Measurements from ENCODE around the gene NLRC5. TPM values are rescaled to one million over a fixed set of nuclear protein-coding genes. Genes with fewer than 3 reads are reported as not detected.

NLRC5 gene
- total RNA-seq, 5 donors from 2014 or later (not counting 1 experiment from before 2014, with no cell fraction given): 390 to 711 (median 496) TPM

DNA sequence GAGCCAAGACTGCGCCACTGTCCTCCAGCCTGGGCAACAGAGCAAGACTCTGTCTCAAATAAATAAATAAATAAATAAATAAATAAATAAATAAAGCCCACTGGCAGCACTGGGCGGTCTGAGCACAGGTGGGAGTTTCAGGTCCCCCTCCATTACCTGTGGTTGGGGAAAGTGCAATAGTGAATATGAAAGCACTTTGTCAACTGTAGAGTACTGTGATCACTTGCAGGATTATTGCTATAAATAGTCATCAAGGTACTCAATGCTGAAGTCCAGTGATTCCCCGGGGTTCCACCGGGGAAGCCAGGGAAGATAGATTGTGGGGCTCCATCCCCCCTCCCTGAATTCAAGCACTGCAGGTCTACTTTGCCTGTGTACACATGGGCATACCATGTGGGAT, 60.3 kb downstream of the NLRC5 start:
- peaks cover 16 to 19% (median 18%) of the 10 kb centered on the region in 3 donors for H3K4me1 Mint-ChIP-seq
- H3K9me3 Mint-ChIP-seq: no peaks in the 10 kb centered on the region
- H3K4me3 Mint-ChIP-seq: no peak overlapping the region
- peaks cover 4 to 34% of the 10 kb centered on the region in 2 experiments for H3K4me1 ChIP-seq (ENCODE audit: control insufficient read depth in 1 of 2, extremely low read depth in 1 of 2, insufficient read depth in 2 of 2, low read length in 2 of 2)
- whole genome bisulfite sequencing (ENCODE audit: insufficient coverage): no CpG with 5 or more reads among the region's 4 CpGs
- H3K27ac Mint-ChIP-seq: peak overlapping the region in 1 of 2 donors; percentile 52
- ChIA-PET CTCF (no interaction called here), POLR2A (no interaction called here)
- H3K36me3 Mint-ChIP-seq: peaks cover 45% of the 10 kb centered on the region
- no peak overlapping the region for H3K27ac ChIP-seq (ENCODE audit: low read length)
- H3K36me3 ChIP-seq (ENCODE audit: control insufficient read depth in 2 of 2, extremely low read depth in 1 of 2, insufficient read depth in 1 of 2, low read length in 1 of 2): peaks cover 12 to 91% of the 10 kb centered on the region in 2 donors
- no peaks in the 10 kb centered on the region for H3K9me3 ChIP-seq
- H3K4me3 ChIP-seq (ENCODE audit: control insufficient read depth in 1 of 2, extremely low read depth in 1 of 2, low read length in 1 of 2): no peak overlapping the region
- DNase-seq (no peak), ATAC-seq (replicated peaks in 1 of 4) (no peak)
- no peaks in the 10 kb centered on the region for H3K27me3 ChIP-seq (replicated peaks in 1 of 2; ENCODE audit: control insufficient read depth in 2 of 2, extremely low read depth in 1 of 2, insufficient read depth in 2 of 2, low read length in 1 of 2)
- H3K27me3 Mint-ChIP-seq: no peaks in the 10 kb centered on the region

DNA sequence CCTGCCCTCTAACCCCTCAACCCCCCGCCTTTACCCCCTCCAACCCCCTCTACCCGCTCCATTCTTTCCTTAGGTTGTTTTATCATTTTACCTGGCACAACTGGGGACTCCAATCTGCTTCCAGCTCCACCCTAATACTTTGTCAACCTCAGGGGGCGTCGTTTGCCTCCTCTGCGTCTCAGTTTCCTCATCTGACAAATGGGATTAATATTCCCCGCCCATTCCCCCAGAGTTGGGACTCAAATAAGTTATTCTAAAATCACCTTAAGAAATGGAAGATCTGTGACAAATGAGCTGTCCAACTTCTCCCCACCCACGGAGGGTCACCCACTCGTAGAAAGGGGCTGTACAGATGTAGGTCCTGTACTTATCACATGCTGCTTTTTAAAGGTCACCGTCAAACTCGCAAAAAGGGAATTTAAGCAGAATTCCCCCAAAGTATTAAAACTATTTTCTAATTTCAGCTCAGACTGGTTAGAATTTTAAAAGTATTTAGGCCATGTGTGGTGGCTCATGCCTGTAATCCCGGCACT, 62.4 kb downstream of the NLRC5 start:
- no peak overlapping the region for H3K4me3 ChIP-seq (ENCODE audit: control insufficient read depth in 1 of 2, extremely low read depth in 1 of 2, low read length in 1 of 2)
- Mint-ChIP-seq H3K36me3 (peaks cover 52% of the 10 kb centered on the region), H3K27ac (peak overlapping the region; percentile 71 to 80), H3K27me3 (no peaks in the 10 kb centered on the region), H3K9me3 (no peaks in the 10 kb centered on the region), H3K4me3 (no peak overlapping the region), H3K4me1 (peaks cover 8 to 10% (median 9%) of the 10 kb centered on the region in 3 donors)
- no peaks in the 10 kb centered on the region for H3K27me3 ChIP-seq (replicated peaks in 1 of 2; ENCODE audit: control insufficient read depth in 2 of 2, extremely low read depth in 1 of 2, insufficient read depth in 2 of 2, low read length in 1 of 2)
- ATAC-seq (replicated peaks in 1 of 4) (no peak), DNase-seq (no peak)
- H3K27ac ChIP-seq (ENCODE audit: low read length): no peak overlapping the region
- CTCF ChIA-PET: interaction anchor here (0.6 to 0.8 kb wide), 3 partner anchors 45 to 88 kb away, joined by 4 to 6 read pairs (median 5); no protein-coding TSS in a partner anchor
- H3K9me3 ChIP-seq: no peaks in the 10 kb centered on the region
- POLR2A ChIA-PET: interaction anchor here in 1 of 2 donors (0.6 to 0.9 kb wide), 3 partner anchors 120 to 1213 kb away, joined by 3 to 4 read pairs (median 3); no protein-coding TSS in a partner anchor
- H3K4me1 ChIP-seq (ENCODE audit: control insufficient read depth in 1 of 2, extremely low read depth in 1 of 2, insufficient read depth in 2 of 2, low read length in 2 of 2): peaks cover 0 to 14% of the 10 kb centered on the region in 2 experiments
- 60% methylated on average over 7 of the region's 11 CpGs for WGBS (ENCODE audit: insufficient coverage)
- H3K36me3 ChIP-seq (ENCODE audit: control insufficient read depth in 2 of 2, extremely low read depth in 1 of 2, insufficient read depth in 1 of 2, low read length in 1 of 2): peaks cover 17 to 91% of the 10 kb centered on the region in 2 donors

DNA sequence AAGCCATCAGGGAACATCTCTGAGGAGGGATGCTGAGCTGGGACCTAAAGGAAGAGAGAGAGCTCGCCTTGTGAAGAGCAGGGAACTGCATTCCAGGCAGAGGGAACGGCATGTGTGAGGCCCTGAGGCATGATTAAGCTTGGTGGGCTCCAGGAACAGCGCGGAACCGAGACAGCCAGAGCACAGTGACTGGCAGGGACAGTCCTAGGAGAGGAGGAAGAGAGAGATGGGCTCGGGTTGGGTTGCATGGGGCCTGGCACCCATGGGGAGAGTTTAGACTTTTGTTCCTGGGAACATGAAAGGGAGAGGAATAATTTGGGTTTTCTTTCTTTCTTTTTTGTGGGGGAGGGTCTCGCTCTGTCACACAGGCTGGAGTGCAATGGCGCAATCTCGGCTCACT, 63.8 kb downstream of the NLRC5 start:
- ATAC-seq (replicated peaks in 1 of 4): no peak
- no peak overlapping the region for H3K27ac ChIP-seq (ENCODE audit: low read length)
- H3K4me1 ChIP-seq (ENCODE audit: control insufficient read depth in 1 of 2, extremely low read depth in 1 of 2, insufficient read depth in 2 of 2, low read length in 2 of 2): peaks cover 0 to 8% of the 10 kb centered on the region in 2 experiments
- H3K9me3 ChIP-seq: no peaks in the 10 kb centered on the region
- peaks cover 49% of the 10 kb centered on the region for H3K36me3 Mint-ChIP-seq
- 98% methylated on average over 7 of the region's 9 CpGs for whole genome bisulfite sequencing (ENCODE audit: insufficient coverage)
- H3K27ac Mint-ChIP-seq: peak overlapping the region; percentile 82 to 91
- no peak for DNase-seq
- no peak overlapping the region for H3K4me3 ChIP-seq (ENCODE audit: control insufficient read depth in 1 of 2, extremely low read depth in 1 of 2, low read length in 1 of 2)
- H3K4me3 Mint-ChIP-seq: no peak overlapping the region
- H3K27me3 ChIP-seq (replicated peaks in 1 of 2; ENCODE audit: control insufficient read depth in 2 of 2, extremely low read depth in 1 of 2, insufficient read depth in 2 of 2, low read length in 1 of 2): no peaks in the 10 kb centered on the region
- no peaks in the 10 kb centered on the region for H3K9me3 Mint-ChIP-seq
- no peaks in the 10 kb centered on the region for H3K27me3 Mint-ChIP-seq
- ChIA-PET POLR2A (interaction anchor here in 1 of 2 donors (0.6 kb wide), 1 partner anchor 106 kb away, joined by 3 read pairs; no protein-coding TSS in a partner anchor), CTCF (no interaction called here)
- peaks cover 10 to 17% (median 10%) of the 10 kb centered on the region in 3 donors for H3K4me1 Mint-ChIP-seq
- peaks cover 17 to 91% of the 10 kb centered on the region in 2 donors for H3K36me3 ChIP-seq (ENCODE audit: control insufficient read depth in 2 of 2, extremely low read depth in 1 of 2, insufficient read depth in 1 of 2, low read length in 1 of 2)

DNA sequence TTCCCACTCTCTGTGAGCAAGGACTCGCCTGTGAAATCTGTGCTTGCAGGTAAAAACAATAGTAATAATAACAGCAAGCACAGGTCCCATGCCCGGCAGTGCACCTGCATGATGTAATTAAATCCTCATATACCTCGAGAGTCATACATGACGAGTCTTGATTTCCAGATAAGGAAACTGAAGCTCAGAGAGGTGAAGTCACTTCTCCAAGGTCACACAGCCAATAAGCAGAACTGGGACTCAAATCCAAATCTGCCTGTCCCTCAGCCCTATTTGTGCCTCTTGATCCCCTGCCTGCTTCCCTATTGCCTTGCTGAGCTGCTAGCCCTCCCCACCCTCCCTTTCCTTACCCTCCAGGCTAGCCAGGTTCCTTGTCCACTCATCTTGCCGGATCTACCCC, 65.0 kb downstream of the NLRC5 start:
- H3K9me3 ChIP-seq: no peaks in the 10 kb centered on the region
- no peaks in the 10 kb centered on the region for H3K27me3 ChIP-seq (replicated peaks in 1 of 2; ENCODE audit: control insufficient read depth in 2 of 2, extremely low read depth in 1 of 2, insufficient read depth in 2 of 2, low read length in 1 of 2)
- no peak overlapping the region for H3K27ac ChIP-seq (ENCODE audit: low read length)
- no peaks in the 10 kb centered on the region for H3K27me3 Mint-ChIP-seq
- H3K4me1 Mint-ChIP-seq: peaks cover 10 to 22% (median 11%) of the 10 kb centered on the region in 3 donors
- ChIA-PET POLR2A (no interaction called here), CTCF (no interaction called here)
- peaks cover 46% of the 10 kb centered on the region for H3K36me3 Mint-ChIP-seq
- WGBS (ENCODE audit: insufficient coverage): 77% methylated on average over 4 of the region's 5 CpGs
- H3K4me3 ChIP-seq (ENCODE audit: control insufficient read depth in 1 of 2, extremely low read depth in 1 of 2, low read length in 1 of 2): no peak overlapping the region
- peak overlapping the region; percentile 39 to 52 for H3K27ac Mint-ChIP-seq
- H3K4me3 Mint-ChIP-seq: no peak overlapping the region
- no peaks in the 10 kb centered on the region for H3K9me3 Mint-ChIP-seq
- ATAC-seq (replicated peaks in 1 of 4) (no peak), DNase-seq (no peak)
- peaks cover 28 to 92% of the 10 kb centered on the region in 2 donors for H3K36me3 ChIP-seq (ENCODE audit: control insufficient read depth in 2 of 2, extremely low read depth in 1 of 2, insufficient read depth in 1 of 2, low read length in 1 of 2)
- peaks cover 0 to 18% of the 10 kb centered on the region in 2 experiments for H3K4me1 ChIP-seq (ENCODE audit: control insufficient read depth in 1 of 2, extremely low read depth in 1 of 2, insufficient read depth in 2 of 2, low read length in 2 of 2)

DNA sequence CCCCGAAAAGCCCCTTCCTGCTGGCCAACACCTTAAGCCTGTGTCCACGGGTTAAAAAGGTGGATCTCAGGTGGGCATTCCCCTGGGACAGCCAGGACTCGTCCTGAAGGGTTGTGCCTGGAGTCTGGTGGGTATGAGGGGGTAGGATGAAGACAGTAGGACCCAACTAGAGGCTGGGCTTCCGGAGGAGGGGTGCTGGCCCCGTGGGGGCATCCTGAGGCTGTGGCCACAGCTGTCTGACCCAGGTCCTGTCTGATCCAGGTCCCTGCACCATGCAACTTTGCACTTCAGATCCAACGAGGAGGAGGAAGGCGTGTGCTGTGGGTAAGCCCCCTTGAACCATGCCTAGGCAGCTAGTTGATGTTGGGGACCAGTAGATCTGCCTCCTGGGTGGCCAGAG, 65.4 kb downstream of the NLRC5 start:
- H3K4me3 Mint-ChIP-seq: no peak overlapping the region
- Histone ChIP-seq H3K27ac (ENCODE audit: low read length) (no peak overlapping the region), H3K36me3 (ENCODE audit: control insufficient read depth in 2 of 2, extremely low read depth in 1 of 2, insufficient read depth in 1 of 2, low read length in 1 of 2) (peaks cover 31 to 92% of the 10 kb centered on the region in 2 donors), H3K4me1 (ENCODE audit: control insufficient read depth in 1 of 2, extremely low read depth in 1 of 2, insufficient read depth in 2 of 2, low read length in 2 of 2) (peaks cover 0 to 20% of the 10 kb centered on the region in 2 experiments), H3K4me3 (ENCODE audit: control insufficient read depth in 1 of 2, extremely low read depth in 1 of 2, low read length in 1 of 2) (no peak overlapping the region), H3K27me3 (replicated peaks in 1 of 2; ENCODE audit: control insufficient read depth in 2 of 2, extremely low read depth in 1 of 2, insufficient read depth in 2 of 2, low read length in 1 of 2) (no peaks in the 10 kb centered on the region), H3K9me3 (no peaks in the 10 kb centered on the region)
- CTCF ChIA-PET: no interaction called here
- no peak for DNase-seq
- H3K36me3 Mint-ChIP-seq: peaks cover 49% of the 10 kb centered on the region
- no peaks in the 10 kb centered on the region for H3K9me3 Mint-ChIP-seq
- H3K4me1 Mint-ChIP-seq: peaks cover 13 to 26% (median 15%) of the 10 kb centered on the region in 3 donors
- no peaks in the 10 kb centered on the region for H3K27me3 Mint-ChIP-seq
- 92% methylated on average over 5 of the region's 7 CpGs for WGBS (ENCODE audit: insufficient coverage)
- POLR2A ChIA-PET: interaction anchor here in 1 of 2 donors (0.6 kb wide), 1 partner anchor 137 kb away, joined by 5 read pairs; no protein-coding TSS in a partner anchor
- peak overlapping the region; percentile 39 to 52 for H3K27ac Mint-ChIP-seq
- no peak for ATAC-seq (replicated peaks in 1 of 4)

DNA sequence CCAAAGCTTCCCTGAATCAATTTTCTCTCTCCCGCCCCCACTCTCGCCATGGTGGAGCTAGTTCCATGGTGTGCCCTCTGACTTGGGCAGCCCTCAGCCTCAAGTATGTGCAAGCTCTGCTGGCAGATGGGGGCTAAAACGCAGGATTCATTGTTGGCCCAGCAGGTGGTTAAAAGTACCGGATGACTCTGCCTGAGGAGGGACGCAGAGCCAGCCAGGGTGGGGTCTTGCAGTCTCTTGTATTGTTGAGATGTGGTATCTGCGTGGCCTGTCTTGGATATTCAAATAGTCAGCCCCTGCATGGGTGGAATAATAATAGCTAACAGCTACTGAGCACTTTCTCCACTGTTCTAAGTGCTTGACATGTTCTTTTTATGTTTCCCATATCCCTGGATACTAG, 66.3 kb downstream of the NLRC5 start:
- H3K4me1 ChIP-seq (ENCODE audit: control insufficient read depth in 1 of 2, extremely low read depth in 1 of 2, insufficient read depth in 2 of 2, low read length in 2 of 2): peaks cover 0 to 17% of the 10 kb centered on the region in 2 experiments
- H3K9me3 Mint-ChIP-seq: no peaks in the 10 kb centered on the region
- DNase-seq: no peak
- no peaks in the 10 kb centered on the region for H3K27me3 Mint-ChIP-seq
- peaks cover 57% of the 10 kb centered on the region for H3K36me3 Mint-ChIP-seq
- no peak overlapping the region for H3K4me3 ChIP-seq (ENCODE audit: control insufficient read depth in 1 of 2, extremely low read depth in 1 of 2, low read length in 1 of 2)
- no peak overlapping the region for H3K4me3 Mint-ChIP-seq
- no peak overlapping the region for H3K27ac ChIP-seq (ENCODE audit: low read length)
- H3K27me3 ChIP-seq (replicated peaks in 1 of 2; ENCODE audit: control insufficient read depth in 2 of 2, extremely low read depth in 1 of 2, insufficient read depth in 2 of 2, low read length in 1 of 2): no peaks in the 10 kb centered on the region
- ATAC-seq (replicated peaks in 1 of 4): no peak
- H3K9me3 ChIP-seq: no peaks in the 10 kb centered on the region
- POLR2A ChIA-PET: no interaction called here
- CTCF ChIA-PET: no interaction called here
- peaks cover 20 to 35% (median 22%) of the 10 kb centered on the region in 3 donors for H3K4me1 Mint-ChIP-seq
- peaks cover 30 to 96% of the 10 kb centered on the region in 2 donors for H3K36me3 ChIP-seq (ENCODE audit: control insufficient read depth in 2 of 2, extremely low read depth in 1 of 2, insufficient read depth in 1 of 2, low read length in 1 of 2)
- 85% methylated on average over 6 of the region's 6 CpGs for WGBS (ENCODE audit: insufficient coverage)
- H3K27ac Mint-ChIP-seq: peak overlapping the region in 1 of 2 donors; percentile 28

All from T-cell (primary cell).